Measurements from ENCODE around the gene ATAD1.
"Not testable (repeated sequence)": the region's sequence is repeated elsewhere in the genome, so short reads cannot be mapped to it uniquely, and the experiment has no call there.

The ATAD1 gene

DNA sequence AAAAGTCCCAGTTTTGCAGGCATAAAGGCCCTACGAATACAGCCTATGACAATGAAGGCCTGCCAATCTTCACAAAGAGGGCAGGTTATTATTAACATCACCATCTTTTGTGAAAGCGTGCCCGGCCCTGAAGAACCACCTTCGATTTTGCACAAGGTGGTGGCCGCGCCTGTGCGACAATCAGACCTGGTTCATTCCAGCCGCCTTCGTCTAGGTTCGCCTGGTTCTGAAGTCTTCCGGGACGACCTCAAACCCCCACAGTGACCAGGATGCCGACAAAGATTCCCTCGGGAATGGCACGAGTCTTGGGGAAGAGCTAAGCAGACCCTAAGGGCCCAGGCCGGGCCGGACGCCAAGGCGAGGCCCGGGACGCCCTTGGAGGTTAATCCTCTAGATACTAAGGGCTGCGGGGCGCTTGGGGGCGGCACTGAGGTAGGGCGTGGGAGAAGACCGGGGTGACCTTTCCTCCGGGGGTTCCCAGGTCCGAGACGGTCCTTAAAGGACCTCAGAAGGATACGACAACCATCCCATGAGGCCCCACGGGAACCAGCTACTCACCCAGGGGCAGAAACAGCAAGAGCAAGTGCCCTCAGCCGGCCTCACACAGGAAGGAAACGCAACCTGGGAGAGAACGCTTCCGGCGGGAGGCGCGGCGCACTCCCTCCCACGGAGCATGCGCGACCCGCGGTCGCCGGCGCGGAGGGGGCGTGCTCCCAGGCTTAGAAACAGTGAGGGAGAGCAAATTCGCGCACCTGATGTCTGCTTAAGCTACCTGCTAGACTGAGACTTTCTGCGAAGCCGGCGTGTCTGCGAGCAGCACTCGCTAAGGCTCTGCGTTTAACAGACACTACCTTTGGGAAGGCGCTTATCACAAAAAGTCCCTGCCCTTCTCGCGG, at the start of gene ATAD1:
Gene ATAD1, minus strand, starts transcription at position 618 of the 896 bp plus-strand sequence. CDS start 3,627 bp downstream, outside the sequence.
- DNase-seq: peak; percentile 95

GRCh38 chr10:87867453-87867852, 49.4 kb upstream of the ATAD1 start:
- DNase-seq: no peak

- DNase-seq: peak; percentile 15
Observed at GRCh38 chr10:87866412-87866974, 48.5 kb upstream of the ATAD1 start.

DNA sequence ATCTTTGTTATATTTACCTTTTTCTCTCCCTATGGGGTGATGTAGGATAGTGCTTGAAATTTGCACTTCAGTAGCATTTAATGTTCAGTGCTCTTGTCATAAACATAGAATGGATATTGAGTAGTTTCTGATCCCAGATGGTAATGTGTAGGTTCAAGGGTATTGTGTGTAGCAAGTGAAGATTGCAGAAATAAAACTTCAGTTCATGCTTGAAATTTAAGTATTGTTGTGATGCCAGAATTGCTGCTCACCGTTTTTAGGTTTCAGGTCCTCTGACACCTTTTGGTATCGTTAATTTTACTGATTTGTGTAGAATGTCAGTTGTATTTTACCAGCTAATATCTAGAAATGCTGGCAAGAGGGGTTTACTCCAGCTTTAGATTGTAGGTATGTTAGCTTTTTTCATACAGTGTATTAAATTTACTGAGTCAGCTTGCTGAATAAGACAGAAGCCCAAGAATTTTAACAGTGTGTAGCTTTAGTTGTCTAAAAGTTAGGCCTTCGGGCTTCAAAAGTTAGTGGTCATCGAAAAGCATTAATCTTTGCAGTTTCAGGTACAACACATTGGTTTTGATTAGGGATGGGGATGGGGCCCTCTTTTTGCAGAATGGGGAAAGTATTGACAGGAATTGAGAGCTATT, 47.3 kb upstream of the ATAD1 start:
- DNase-seq: peak; percentile 14

- peak; percentile 48 for DNase-seq
Observed at GRCh38 chr10:87864496-87865059, 46.6 kb upstream of the ATAD1 start.

DNA sequence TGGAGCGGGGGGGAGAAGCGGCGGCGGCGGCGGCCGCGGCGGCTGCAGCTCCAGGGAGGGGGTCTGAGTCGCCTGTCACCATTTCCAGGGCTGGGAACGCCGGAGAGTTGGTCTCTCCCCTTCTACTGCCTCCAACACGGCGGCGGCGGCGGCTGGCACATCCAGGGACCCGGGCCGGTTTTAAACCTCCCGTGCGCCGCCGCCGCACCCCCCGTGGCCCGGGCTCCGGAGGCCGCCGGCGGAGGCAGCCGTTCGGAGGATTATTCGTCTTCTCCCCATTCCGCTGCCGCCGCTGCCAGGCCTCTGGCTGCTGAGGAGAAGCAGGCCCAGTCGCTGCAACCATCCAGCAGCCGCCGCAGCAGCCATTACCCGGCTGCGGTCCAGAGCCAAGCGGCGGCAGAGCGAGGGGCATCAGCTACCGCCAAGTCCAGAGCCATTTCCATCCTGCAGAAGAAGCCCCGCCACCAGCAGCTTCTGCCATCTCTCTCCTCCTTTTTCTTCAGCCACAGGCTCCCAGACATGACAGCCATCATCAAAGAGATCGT, 46.0 kb upstream of the ATAD1 start:
- DNase-seq: peak; percentile 60

DNA sequence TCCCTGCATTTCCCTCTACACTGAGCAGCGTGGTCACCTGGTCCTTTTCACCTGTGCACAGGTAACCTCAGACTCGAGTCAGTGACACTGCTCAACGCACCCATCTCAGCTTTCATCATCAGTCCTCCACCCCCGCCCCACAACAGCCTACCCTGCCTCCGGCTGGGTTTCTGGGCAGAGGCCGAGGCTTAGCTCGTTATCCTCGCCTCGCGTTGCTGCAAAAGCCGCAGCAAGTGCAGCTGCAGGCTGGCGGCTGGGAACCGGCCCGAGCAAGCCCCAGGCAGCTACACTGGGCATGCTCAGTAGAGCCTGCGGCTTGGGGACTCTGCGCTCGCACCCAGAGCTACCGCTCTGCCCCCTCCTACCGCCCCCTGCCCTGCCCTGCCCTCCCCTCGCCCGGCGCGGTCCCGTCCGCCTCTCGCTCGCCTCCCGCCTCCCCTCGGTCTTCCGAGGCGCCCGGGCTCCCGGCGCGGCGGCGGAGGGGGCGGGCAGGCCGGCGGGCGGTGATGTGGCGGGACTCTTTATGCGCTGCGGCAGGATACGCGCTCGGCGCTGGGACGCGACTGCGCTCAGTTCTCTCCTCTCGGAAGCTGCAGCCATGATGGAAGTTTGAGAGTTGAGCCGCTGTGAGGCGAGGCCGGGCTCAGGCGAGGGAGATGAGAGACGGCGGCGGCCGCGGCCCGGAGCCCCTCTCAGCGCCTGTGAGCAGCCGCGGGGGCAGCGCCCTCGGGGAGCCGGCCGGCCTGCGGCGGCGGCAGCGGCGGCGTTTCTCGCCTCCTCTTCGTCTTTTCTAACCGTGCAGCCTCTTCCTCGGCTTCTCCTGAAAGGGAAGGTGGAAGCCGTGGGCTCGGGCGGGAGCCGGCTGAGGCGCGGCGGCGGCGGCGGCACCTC, 45.3 kb upstream of the ATAD1 start, which contains the start of the genes KLLN and PTEN:
Gene KLLN, minus strand, starts transcription at position 481 of the 891 bp plus-strand sequence. CDS start 1,046 bp downstream, outside the sequence.
Gene PTEN, plus strand, starts transcription at position 573 of the 891 bp plus-strand sequence. CDS start 845 bp downstream, outside the sequence.
- peak; percentile 95 for DNase-seq

- no peak for DNase-seq
Observed at GRCh38 chr10:87862679-87863052, 44.6 kb upstream of the ATAD1 start.

DNA sequence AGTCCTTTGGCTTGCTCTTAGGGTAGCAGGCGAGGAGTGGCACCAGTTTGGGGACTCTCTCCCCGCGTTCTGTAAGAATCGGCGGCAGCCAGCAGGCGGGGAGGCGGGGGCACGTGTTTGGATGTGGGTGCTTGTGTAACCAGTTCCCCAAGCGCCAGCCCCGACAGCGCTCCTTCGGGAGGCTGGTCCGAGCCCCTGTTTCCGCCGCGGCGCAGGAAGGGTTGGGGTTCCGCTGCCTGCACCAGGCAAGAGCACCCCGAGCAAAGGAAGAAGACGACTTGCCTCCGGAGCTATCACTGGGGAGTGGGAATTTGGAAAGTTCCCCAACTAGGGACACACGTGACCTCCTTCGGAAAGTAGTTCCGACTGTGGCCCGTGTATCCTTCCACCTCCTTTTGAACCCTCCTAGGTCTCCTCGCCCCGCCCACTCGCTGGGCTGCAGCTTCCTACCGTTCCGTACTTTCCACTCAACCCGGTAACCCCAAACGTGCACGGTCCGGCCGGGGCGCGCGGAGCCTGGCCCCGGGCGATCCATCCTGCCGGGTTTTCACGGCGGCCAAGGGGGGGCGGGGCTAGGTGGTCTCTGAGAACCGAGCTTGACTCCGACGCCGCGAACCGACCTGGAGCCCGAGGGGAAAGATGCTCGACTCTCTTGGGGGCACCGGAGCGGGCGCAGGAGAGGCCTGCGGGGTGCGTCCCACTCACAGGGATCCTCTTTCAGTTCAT, 44.1 kb upstream of the ATAD1 start:
- DNase-seq: peak; percentile 99

GRCh38 chr10:87861566-87861952, 43.5 kb upstream of the ATAD1 start:
- DNase-seq: peak; percentile 87

GRCh38 chr10:87860816-87861403, 42.9 kb upstream of the ATAD1 start:
- DNase-seq: peak; percentile 36

- peak; percentile 92 for DNase-seq
Observed at GRCh38 chr10:87860156-87860795, 42.2 kb upstream of the ATAD1 start.

- DNase-seq: peak; percentile 46
Observed at GRCh38 chr10:87855665-87856064, 37.6 kb upstream of the ATAD1 start.

GRCh38 chr10:87855247-87855646, 37.2 kb upstream of the ATAD1 start:
- DNase-seq: not testable (repeated sequence)

GRCh38 chr10:87852089-87852488, 34.1 kb upstream of the ATAD1 start:
- no peak for DNase-seq

DNA sequence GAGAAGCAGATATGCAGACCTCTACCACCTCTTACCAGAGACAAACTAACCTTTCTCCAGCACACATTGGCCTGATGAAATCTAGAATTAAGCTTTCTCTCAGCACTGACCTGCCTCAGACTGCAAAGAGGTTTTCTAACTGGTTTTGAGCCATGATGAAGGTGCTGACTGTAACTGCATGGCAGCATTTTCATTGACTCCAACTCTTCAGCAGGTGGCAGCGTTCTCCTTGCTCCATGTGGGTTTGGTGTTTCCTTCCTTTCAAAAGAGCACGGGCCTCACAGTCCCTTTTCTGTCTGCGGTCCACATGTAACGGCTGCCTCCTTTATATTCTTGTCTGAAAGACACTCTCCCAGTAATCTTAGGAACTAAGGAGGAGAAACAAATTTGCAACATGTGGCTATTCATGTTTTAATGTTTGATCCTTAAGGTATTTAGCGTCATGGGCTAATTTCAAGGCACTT, 32.7 kb upstream of the ATAD1 start:
- DNase-seq: peak; percentile 89

DNA sequence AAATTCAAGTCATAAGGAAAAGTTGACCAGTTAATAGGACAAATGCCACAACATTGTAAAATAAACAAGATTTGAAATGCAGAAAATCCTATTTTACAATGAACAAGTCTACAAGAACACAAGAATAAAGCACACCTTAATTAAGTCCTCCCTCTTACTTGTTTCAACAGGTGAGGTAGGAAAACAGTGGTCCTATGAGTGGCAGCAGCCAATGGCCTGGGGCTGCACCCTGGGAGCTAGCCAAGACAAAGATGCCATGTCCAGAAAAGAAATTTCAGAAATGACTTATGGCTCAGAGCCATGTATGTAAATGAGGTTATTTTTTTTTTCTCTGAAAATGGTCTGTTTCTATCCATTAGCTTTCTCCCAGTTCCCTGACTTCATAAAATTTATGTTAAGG, 31.0 kb upstream of the ATAD1 start:
- no peak for DNase-seq

DNA sequence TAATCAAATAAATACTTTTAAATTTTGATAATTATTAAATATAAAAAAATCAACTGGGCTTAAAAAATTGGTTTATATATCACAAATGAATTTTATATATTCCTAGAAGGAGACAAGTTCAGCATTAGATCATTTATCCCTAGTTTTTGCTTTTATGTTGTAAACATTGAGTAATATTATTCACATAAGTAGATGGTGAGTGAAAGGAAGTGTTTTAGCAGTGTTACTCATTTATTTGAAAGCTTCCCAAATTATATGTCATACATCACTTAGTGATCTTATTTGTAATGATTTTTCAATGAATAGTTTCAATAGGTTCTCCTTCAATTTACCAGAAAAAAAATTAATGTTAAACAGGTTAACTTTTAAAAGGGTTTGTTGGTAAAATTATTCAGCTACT, 29.5 kb upstream of the ATAD1 start:
- no peak for DNase-seq

DNA sequence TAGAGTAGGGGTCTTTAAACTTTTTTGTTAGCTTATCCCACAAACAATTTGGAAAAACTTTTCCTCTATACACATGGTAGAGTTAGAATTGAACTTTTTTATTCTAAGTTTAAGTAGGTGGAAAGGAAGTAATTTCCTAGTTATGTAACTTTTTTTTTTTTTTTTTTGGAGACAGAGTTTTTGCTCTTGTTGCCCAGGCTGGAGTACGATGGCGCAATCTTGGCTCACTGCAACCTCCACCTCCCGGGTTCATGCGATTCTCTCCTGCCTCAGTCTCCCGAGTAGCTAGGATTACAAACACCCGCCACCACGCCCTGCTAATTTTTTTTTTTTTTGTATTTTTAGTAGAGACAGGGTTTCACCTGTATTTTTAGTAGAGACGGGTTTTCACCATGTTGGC, 28.7 kb upstream of the ATAD1 start:
- DNase-seq: not testable (repeated sequence)

GRCh38 chr10:87846023-87846422, 28.0 kb upstream of the ATAD1 start:
- DNase-seq: no peak
